PC-3 (cell line): ENCODE measurements around the gene PABPN1. TPM values are rescaled to one million over a fixed set of nuclear protein-coding genes. Genes with fewer than 3 reads are reported as not detected.

Source experiments
- ATAC-seq: fragments of 200-7000 bp; cut with Tn5 transposase; 2 replicates; pipeline ENCODE4 v1.9.1; 2020; ENCODE audit warnings: mild to moderate bottlenecking, moderate library complexity
- BruUV-seq: library from RNA; stranded (reverse); fragments of 400-500 nt; replicated peaks from 2 replicates; lab custom pipeline; 2021; lab: Mats Ljungman, UMichigan
- CTCF ChIA-PET: fragments of 300-600 bp; sonication (Branson Sonifier 250); formaldehyde crosslinking; loops from one replicate; lab custom pipeline; 2022; ENCODE audit warnings: antibody characterized with exemption; lab: Charles Lee
- POLR2A ChIA-PET: fragments of 300-600 bp; sonication (Branson Sonifier 250); formaldehyde crosslinking; loops from one replicate; lab custom pipeline; 2022; ENCODE audit warnings: antibody characterized with exemption; ENCODE audit not compliant: unreplicated experiment; lab: Charles Lee
- DNase-seq: peaks from one replicate; pipeline ENCODE4 v3.0.0-alpha.2; 2015
- H2AFZ ChIP-seq: fragments of 300-600 bp; sonication (generic); 2 replicates; pipeline ENCODE4 v1.6.0; 2016; ENCODE audit warnings: antibody characterized with exemption, low read length
- H3F3A ChIP-seq: fragments of 300-600 bp; sonication (generic); one replicate; pipeline ENCODE4 v1.6.0; 2017; ENCODE audit warnings: antibody characterized with exemption, low read length, control low read depth, mild to moderate bottlenecking; ENCODE audit not compliant: unreplicated experiment
- H3K27ac ChIP-seq: fragments of 300-600 bp; sonication (generic); 2 replicates; pipeline ENCODE4 v1.5.1; 2016; ENCODE audit warnings: mild to moderate bottlenecking, low read length
- H3K27me3 ChIP-seq: fragments of 300-600 bp; sonication (generic); 2 replicates; pipeline ENCODE4 v1.6.1; 2016; ENCODE audit warnings: low read length, mixed read lengths
- H3K36me3 ChIP-seq: fragments of 300-600 bp; sonication (generic); 2 replicates; pipeline ENCODE4 v1.6.1; 2016; ENCODE audit warnings: low read depth, mixed run types, low read length, mixed read lengths
- H3K4me1 ChIP-seq: fragments of 300-600 bp; sonication (generic); 2 replicates; pipeline ENCODE4 v1.5.1; 2016; ENCODE audit warnings: low read length; ENCODE audit not compliant: insufficient read depth
- H3K4me2 ChIP-seq: fragments of 300-600 bp; sonication (generic); 2 replicates; pipeline ENCODE4 v1.6.0; 2016; ENCODE audit warnings: low read length
- H3K4me3 ChIP-seq: fragments of 300-600 bp; sonication (generic); 2 replicates; pipeline ENCODE4 v1.5.1; 2016; ENCODE audit warnings: mild to moderate bottlenecking, low read length, mixed read lengths
- H3K79me2 ChIP-seq: fragments of 300-600 bp; sonication (generic); 2 replicates; pipeline ENCODE4 v1.6.1; 2017; ENCODE audit warnings: low read length, mixed read lengths
- H3K9ac ChIP-seq: fragments of 300-600 bp; sonication (generic); 2 replicates; pipeline ENCODE4 v1.6.0; 2016; ENCODE audit warnings: mild to moderate bottlenecking, low read length
- H3K9me2 ChIP-seq: fragments of 300-600 bp; sonication (generic); replicated peaks from 2 replicates; pipeline ENCODE4 v1.6.1; 2016; ENCODE audit warnings: mixed run types, low read length, mixed read lengths
- H3K9me3 ChIP-seq: fragments of 300-600 bp; sonication (generic); 2 replicates; pipeline ENCODE4 v1.6.1; 2016; ENCODE audit warnings: low read length, mixed read lengths
- H4K20me1 ChIP-seq: fragments of 300-600 bp; sonication (generic); 2 replicates; pipeline ENCODE4 v1.6.1; 2016; ENCODE audit warnings: low read length, mixed read lengths
- CTCF ChIP-seq: fragments of 300-600 bp; sonication (generic); conservative IDR thresholded peaks from 2 replicates; pipeline ENCODE4 v1.5.1; 2017; ENCODE audit warnings: antibody characterized with exemption, low read depth, mild to moderate bottlenecking, low read length
- EZH2 ChIP-seq: fragments of 300-600 bp; sonication (generic); IDR thresholded peaks from one replicate; pipeline ENCODE4 v1.6.1; 2017; ENCODE audit warnings: antibody characterized with exemption, mild to moderate bottlenecking, low read length; ENCODE audit not compliant: unreplicated experiment
- EZH2phosphoT487 ChIP-seq: fragments of 300-600 bp; sonication (generic); IDR thresholded peaks from 2 replicates; pipeline ENCODE4 v1.6.1; 2018; ENCODE audit warnings: mild to moderate bottlenecking, antibody characterized with exemption, low read length, borderline replicate concordance
- intact Hi-C: fragments of 100-400 bp; cut with micrococcal nuclease; formaldehyde crosslinking; loops from 2 replicates; pipeline ENCODE4 v1.9.0; 2023
- total RNA-seq: library from RNA; depleted of rRNA; stranded (reverse); fragments of >200 nt; gene quantifications from 2 replicates; pipeline ENCODE4 v1.2.3, GENCODE V29; 2014

PABPN1 gene
- total RNA-seq, 1 experiment from 2014 or later = 89.1 TPM

- ATAC-seq (no peak), DNase-seq (no peak)
- H3K9me3 ChIP-seq = no peaks in the 10 kb centered on the region
- H3K4me1 ChIP-seq = no peaks in the 10 kb centered on the region
- no peak for TF ChIP-seq EZH2phosphoT487
- TF ChIP-seq EZH2 = no peak
- TF ChIP-seq CTCF = no peak
- no peaks in the 10 kb centered on the region for H3F3A ChIP-seq
- intact Hi-C loops = no loop called here
- H2AFZ ChIP-seq = no peak overlapping the region
- H3K9me2 ChIP-seq = no peaks in the 10 kb centered on the region
- H3K27me3 ChIP-seq = peaks cover 32% of the 10 kb centered on the region
- H3K4me2 ChIP-seq = no peak overlapping the region
- CTCF ChIA-PET = no interaction called here
- H3K79me2 ChIP-seq = no peaks in the 10 kb centered on the region
- no TSS peak for BruUV-seq
- POLR2A ChIA-PET = no interaction called here
- H3K36me3 ChIP-seq = no peaks in the 10 kb centered on the region
- no peaks in the 10 kb centered on the region for H4K20me1 ChIP-seq
- no peak overlapping the region for H3K4me3 ChIP-seq
- no peak overlapping the region for H3K27ac ChIP-seq
- no peak overlapping the region for H3K9ac ChIP-seq
These were observed 45.2 kb downstream of the PABPN1 start for GRCh38 chr14:23366426-23366921.

- no peaks in the 10 kb centered on the region for H3K79me2 ChIP-seq
- no TSS peak for BruUV-seq
- no peak overlapping the region for H3K4me2 ChIP-seq
- ChIA-PET POLR2A (no interaction called here), CTCF (no interaction called here)
- no peaks in the 10 kb centered on the region for H3K4me1 ChIP-seq
- DNase-seq (no peak), ATAC-seq (no peak)
- intact Hi-C loops = no loop called here
- no peaks in the 10 kb centered on the region for H3K9me2 ChIP-seq
- H3K36me3 ChIP-seq = no peaks in the 10 kb centered on the region
- H3K4me3 ChIP-seq = no peak overlapping the region
- no peaks in the 10 kb centered on the region for H4K20me1 ChIP-seq
- H3K9ac ChIP-seq = no peak overlapping the region
- H3K9me3 ChIP-seq = no peaks in the 10 kb centered on the region
- no peak overlapping the region for H3K27ac ChIP-seq
- no peaks in the 10 kb centered on the region for H3F3A ChIP-seq
- H2AFZ ChIP-seq = no peak overlapping the region
- TF ChIP-seq EZH2 (no peak), EZH2phosphoT487 (no peak), CTCF (no peak)
- peaks cover 24% of the 10 kb centered on the region for H3K27me3 ChIP-seq
These were observed 49.0 kb downstream of the PABPN1 start for GRCh38 chr14:23370221-23370620.

- TF ChIP-seq EZH2phosphoT487 (no peak), EZH2 (no peak), CTCF (no peak)
- ChIA-PET POLR2A (no interaction called here), CTCF (no interaction called here)
These were observed 50.6 kb downstream of the PABPN1 start for GRCh38 chr14:23371865-23372264.

More at GRCh38 chr14:23371865-23372264, 50.6 kb downstream of the PABPN1 start:
- no peak overlapping the region for H3K4me3 ChIP-seq
- no peaks in the 10 kb centered on the region for H3K4me1 ChIP-seq
- DNase-seq (no peak), ATAC-seq (no peak)
- intact Hi-C loops = no loop called here
- no peak overlapping the region for H3K9ac ChIP-seq
- no peak overlapping the region for H3K27ac ChIP-seq
- no peaks in the 10 kb centered on the region for H4K20me1 ChIP-seq
- BruUV-seq = no TSS peak
- no peak overlapping the region for H2AFZ ChIP-seq
- no peaks in the 10 kb centered on the region for H3K79me2 ChIP-seq
- no peaks in the 10 kb centered on the region for H3K9me2 ChIP-seq
- no peaks in the 10 kb centered on the region for H3F3A ChIP-seq
- H3K4me2 ChIP-seq = no peak overlapping the region
- no peaks in the 10 kb centered on the region for H3K9me3 ChIP-seq
- H3K27me3 ChIP-seq = peaks cover 17% of the 10 kb centered on the region
- H3K36me3 ChIP-seq = no peaks in the 10 kb centered on the region
